Panc1 (cell line): ENCODE data around the gene HOXB2.

Source experiments
- POLR2AphosphoS5 ChIP-seq: IDR thresholded peaks from 2 replicates; pipeline ENCODE4 v1.6.1; 2012; ENCODE audit warnings: mild to moderate bottlenecking, low read depth, low read length, moderate library complexity
- TF ChIP-seq, protein P1 (sequence below): fragments of 450-650 bp; IDR thresholded peaks from 2 replicates; pipeline ENCODE4 v1.5.1; 2017; ENCODE audit warnings: mild to moderate bottlenecking
- TF ChIP-seq, protein P2 (sequence below), 2 experiments: IDR thresholded peaks; 2 replicates each; pipeline ENCODE4 v1.6.1; 2011 to 2012; ENCODE audit warnings: low read depth in 2 of 2, control low read depth in 1 of 2, low read length in 1 of 2, mild to moderate bottlenecking in 1 of 2, moderate library complexity in 1 of 2; ENCODE audit not compliant: insufficient read depth in 1 of 2

DNA sequence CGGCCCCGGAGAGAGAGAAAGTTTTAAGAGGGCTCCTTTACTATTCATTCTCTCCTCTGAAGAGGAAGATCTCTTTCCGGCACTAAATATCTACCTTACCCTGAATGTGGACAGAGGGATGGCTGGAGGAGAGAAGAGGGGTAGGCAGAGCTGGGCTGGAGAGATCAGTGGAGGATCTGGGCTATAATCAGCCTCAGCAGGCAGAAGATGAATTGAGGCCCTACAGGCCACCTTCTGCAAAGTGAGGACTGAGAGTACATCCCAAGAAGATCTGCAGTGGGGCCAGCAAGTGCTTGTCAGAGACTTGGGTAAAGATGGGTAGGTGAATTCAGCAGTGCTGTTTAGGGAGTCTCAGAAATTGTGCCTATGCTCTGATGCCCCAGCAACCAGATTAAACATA, 7.6 kb downstream of the HOXB2 start:
- TF ChIP-seq, protein P1, sequence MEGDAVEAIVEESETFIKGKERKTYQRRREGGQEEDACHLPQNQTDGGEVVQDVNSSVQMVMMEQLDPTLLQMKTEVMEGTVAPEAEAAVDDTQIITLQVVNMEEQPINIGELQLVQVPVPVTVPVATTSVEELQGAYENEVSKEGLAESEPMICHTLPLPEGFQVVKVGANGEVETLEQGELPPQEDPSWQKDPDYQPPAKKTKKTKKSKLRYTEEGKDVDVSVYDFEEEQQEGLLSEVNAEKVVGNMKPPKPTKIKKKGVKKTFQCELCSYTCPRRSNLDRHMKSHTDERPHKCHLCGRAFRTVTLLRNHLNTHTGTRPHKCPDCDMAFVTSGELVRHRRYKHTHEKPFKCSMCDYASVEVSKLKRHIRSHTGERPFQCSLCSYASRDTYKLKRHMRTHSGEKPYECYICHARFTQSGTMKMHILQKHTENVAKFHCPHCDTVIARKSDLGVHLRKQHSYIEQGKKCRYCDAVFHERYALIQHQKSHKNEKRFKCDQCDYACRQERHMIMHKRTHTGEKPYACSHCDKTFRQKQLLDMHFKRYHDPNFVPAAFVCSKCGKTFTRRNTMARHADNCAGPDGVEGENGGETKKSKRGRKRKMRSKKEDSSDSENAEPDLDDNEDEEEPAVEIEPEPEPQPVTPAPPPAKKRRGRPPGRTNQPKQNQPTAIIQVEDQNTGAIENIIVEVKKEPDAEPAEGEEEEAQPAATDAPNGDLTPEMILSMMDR: no peak
- TF ChIP-seq, protein P2, sequence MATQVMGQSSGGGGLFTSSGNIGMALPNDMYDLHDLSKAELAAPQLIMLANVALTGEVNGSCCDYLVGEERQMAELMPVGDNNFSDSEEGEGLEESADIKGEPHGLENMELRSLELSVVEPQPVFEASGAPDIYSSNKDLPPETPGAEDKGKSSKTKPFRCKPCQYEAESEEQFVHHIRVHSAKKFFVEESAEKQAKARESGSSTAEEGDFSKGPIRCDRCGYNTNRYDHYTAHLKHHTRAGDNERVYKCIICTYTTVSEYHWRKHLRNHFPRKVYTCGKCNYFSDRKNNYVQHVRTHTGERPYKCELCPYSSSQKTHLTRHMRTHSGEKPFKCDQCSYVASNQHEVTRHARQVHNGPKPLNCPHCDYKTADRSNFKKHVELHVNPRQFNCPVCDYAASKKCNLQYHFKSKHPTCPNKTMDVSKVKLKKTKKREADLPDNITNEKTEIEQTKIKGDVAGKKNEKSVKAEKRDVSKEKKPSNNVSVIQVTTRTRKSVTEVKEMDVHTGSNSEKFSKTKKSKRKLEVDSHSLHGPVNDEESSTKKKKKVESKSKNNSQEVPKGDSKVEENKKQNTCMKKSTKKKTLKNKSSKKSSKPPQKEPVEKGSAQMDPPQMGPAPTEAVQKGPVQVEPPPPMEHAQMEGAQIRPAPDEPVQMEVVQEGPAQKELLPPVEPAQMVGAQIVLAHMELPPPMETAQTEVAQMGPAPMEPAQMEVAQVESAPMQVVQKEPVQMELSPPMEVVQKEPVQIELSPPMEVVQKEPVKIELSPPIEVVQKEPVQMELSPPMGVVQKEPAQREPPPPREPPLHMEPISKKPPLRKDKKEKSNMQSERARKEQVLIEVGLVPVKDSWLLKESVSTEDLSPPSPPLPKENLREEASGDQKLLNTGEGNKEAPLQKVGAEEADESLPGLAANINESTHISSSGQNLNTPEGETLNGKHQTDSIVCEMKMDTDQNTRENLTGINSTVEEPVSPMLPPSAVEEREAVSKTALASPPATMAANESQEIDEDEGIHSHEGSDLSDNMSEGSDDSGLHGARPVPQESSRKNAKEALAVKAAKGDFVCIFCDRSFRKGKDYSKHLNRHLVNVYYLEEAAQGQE (IDR thresholded peaks at IDR 0.05; ENCODE audit: insufficient read depth in 1 of 2, low read depth in 2 of 2, low read length in 1 of 2): no peak
- TF ChIP-seq POLR2AphosphoS5: no peak
